Measurements from ENCODE around the gene GPRC5C.

GPRC5C gene

GRCh38 chr17:74453665-74454196 lies 21.8 kb downstream of the GPRC5C start:
- peak; percentile 77 for DNase-seq

GRCh38 chr17:74454197-74455024 lies 22.5 kb downstream of the GPRC5C start:
- DNase-seq, result no peak

- DNase-seq, result no peak
Observed at GRCh38 chr17:74455025-74455545, 23.2 kb downstream of the GPRC5C start.

GRCh38 chr17:74455821-74456220 lies 23.9 kb downstream of the GPRC5C start:
- DNase-seq, result no peak

- DNase-seq, result peak; percentile 79
Observed at GRCh38 chr17:74457146-74457819, 25.4 kb downstream of the GPRC5C start.

- DNase-seq, result no peak
Observed at GRCh38 chr17:74457820-74458166, 25.9 kb downstream of the GPRC5C start.

- DNase-seq, result no peak
Observed at GRCh38 chr17:74458835-74459234, 26.9 kb downstream of the GPRC5C start.

GRCh38 chr17:74459622-74460021 lies 27.7 kb downstream of the GPRC5C start:
- DNase-seq, result no peak

- DNase-seq, result no peak
Observed at GRCh38 chr17:74460241-74460640, 28.4 kb downstream of the GPRC5C start.

- DNase-seq, result no peak
Observed at GRCh38 chr17:74460996-74461395, 29.1 kb downstream of the GPRC5C start.

GRCh38 chr17:74461611-74462010 lies 29.7 kb downstream of the GPRC5C start:
- no peak for DNase-seq

- peak; percentile 20 for DNase-seq
Observed at GRCh38 chr17:74464730-74465377, 33.0 kb downstream of the GPRC5C start.

GRCh38 chr17:74465378-74466110 lies 33.7 kb downstream of the GPRC5C start:
- DNase-seq, result peak; percentile 9

GRCh38 chr17:74466111-74466827 lies 34.4 kb downstream of the GPRC5C start, which contains the start of gene CD300A:
CD300A (plus strand) TSS chr17:74466634; CDS start chr17:74466704, 70 bp downstream.
- peak; percentile 18 for DNase-seq

- peak; percentile 30 for DNase-seq
Observed at GRCh38 chr17:74466828-74467184, 34.9 kb downstream of the GPRC5C start.

- peak; percentile 32 for DNase-seq
Observed at GRCh38 chr17:74467221-74467951, 35.5 kb downstream of the GPRC5C start.

- DNase-seq, result peak; percentile 24
Observed at GRCh38 chr17:74471341-74471740, 39.5 kb downstream of the GPRC5C start.

- DNase-seq, result no peak
Observed at GRCh38 chr17:74472890-74473289, 41.0 kb downstream of the GPRC5C start.

GRCh38 chr17:74473294-74473693 lies 41.4 kb downstream of the GPRC5C start:
- DNase-seq, result no peak

- DNase-seq, result peak; percentile 34
Observed at GRCh38 chr17:74474043-74474792, 42.3 kb downstream of the GPRC5C start.
